H1 (cell line): ENCODE data around the gene PHAX. TPM values are rescaled to one million over a fixed set of nuclear protein-coding genes. Genes with fewer than 3 reads are reported as not detected.
A peak's percentile ranks its signal among the peaks of the same experiment; 100 is the strongest.

ENCODE experiments used
- CTCF ChIA-PET: fragments of 300-600 bp; sonication (Branson Sonifier 250); formaldehyde crosslinking; loops from one replicate; lab custom pipeline; 2021; ENCODE audit not compliant: partially characterized antibody; lab: Charles Lee
- POLR2A ChIA-PET: fragments of 300-600 bp; sonication (Branson Sonifier 250); formaldehyde crosslinking; loops from one replicate; lab custom pipeline; 2021; ENCODE audit warnings: inconsistent platforms; ENCODE audit not compliant: partially characterized antibody; lab: Charles Lee
- DNase-seq, 2 experiments: peaks; one replicate each; pipeline versions ENCODE4 v3.0.0 to v3.0.0-alpha.2; 2010 to 2022; ENCODE audit warnings: low spot score in 2 of 2, low read depth in 1 of 2, mixed read lengths in 1 of 2
- FAIRE-seq: peaks from 2 replicates; lab custom pipeline; 2011; peaks lifted over from hg19 to GRCh38; lab: Jason Lieb, UNC
- H2AFZ ChIP-seq: 2 replicates; pipeline ENCODE4 v1.8.1; 2012; ENCODE audit warnings: low read length, inconsistent platforms
- H2AK5ac ChIP-seq: 2 replicates; pipeline ENCODE4 v1.6.1; 2013; ENCODE audit warnings: low read depth, low read length
- H2BK120ac ChIP-seq: replicated peaks from 2 replicates; pipeline ENCODE3; 2013; ENCODE audit warnings: low read depth, low read length, inconsistent platforms
- H2BK12ac ChIP-seq: 2 replicates; pipeline ENCODE4 v1.6.1; 2013; ENCODE audit warnings: low read depth, low read length
- H2BK15ac ChIP-seq: 2 replicates; pipeline ENCODE4 v1.6.1; 2013; ENCODE audit warnings: low read length
- H2BK20ac ChIP-seq: 2 replicates; pipeline ENCODE4 v1.6.1; 2013; ENCODE audit warnings: low read length
- H2BK5ac ChIP-seq: 2 replicates; pipeline ENCODE4 v1.6.1; 2013; ENCODE audit warnings: low read depth, low read length
- H3K14ac ChIP-seq: 2 replicates; pipeline ENCODE4 v1.6.1; 2013; ENCODE audit warnings: inconsistent platforms; ENCODE audit not compliant: insufficient read length
- H3K18ac ChIP-seq: 2 replicates; pipeline ENCODE4 v1.6.1; 2013; ENCODE audit warnings: low read length; ENCODE audit errors: extremely low read depth
- H3K23ac ChIP-seq: 2 replicates; pipeline ENCODE4 v1.6.1; 2013; ENCODE audit warnings: inconsistent platforms; ENCODE audit not compliant: insufficient read length
- H3K23me2 ChIP-seq: 2 replicates; pipeline ENCODE4 v1.6.1; 2013; ENCODE audit warnings: low read depth, low read length
- H3K27ac ChIP-seq: 2 replicates; pipeline ENCODE4 v1.6.1; 2011; ENCODE audit warnings: low read depth, low read length, inconsistent platforms
- H3K27me3 ChIP-seq, 4 experiments: replicated peaks in 1 of 4; 1 replicate in 1 of 4; 2 replicates in 3 of 4; pipeline versions ENCODE4 v1.6.1 to v1.8.1; 2011 to 2013; ENCODE audit warnings: low read length in 3 of 4, mild to moderate bottlenecking in 3 of 4, inconsistent platforms in 2 of 4, mixed read lengths in 2 of 4, moderate library complexity in 1 of 4; ENCODE audit not compliant: control insufficient read depth in 3 of 4, insufficient read depth in 3 of 4; ENCODE audit errors: extremely low read depth in 1 of 4
- H3K36me3 ChIP-seq, 4 experiments: 2 replicates each; pipeline versions ENCODE4 v1.6.1 to v1.8.1; 2011 to 2013; ENCODE audit warnings: mild to moderate bottlenecking in 4 of 4, low read length in 3 of 4, moderate library complexity in 2 of 4, control low read depth in 1 of 4, inconsistent platforms in 1 of 4; ENCODE audit not compliant: insufficient read depth in 4 of 4, control insufficient read depth in 2 of 4
- H3K4ac ChIP-seq: replicated peaks from 2 replicates; pipeline ENCODE3; 2013; ENCODE audit warnings: low read length, low read depth, mixed read lengths, inconsistent platforms; ENCODE audit not compliant: insufficient read length
- H3K4me1 ChIP-seq, 4 experiments: replicated peaks in 1 of 4; 1 replicate in 1 of 4; 2 replicates in 3 of 4; pipeline versions ENCODE4 v1.6.1 to v1.8.1; 2011 to 2013; ENCODE audit warnings: low read length in 3 of 4, inconsistent platforms in 2 of 4, mixed read lengths in 1 of 4; ENCODE audit not compliant: insufficient read depth in 4 of 4, control insufficient read depth in 3 of 4
- H3K4me2 ChIP-seq, 2 experiments: 2 replicates each; pipeline versions ENCODE4 v1.6.1 to v1.8.1; 2011 to 2013; ENCODE audit warnings: low read depth in 2 of 2, low read length in 2 of 2, control low read depth in 1 of 2, inconsistent platforms in 1 of 2, mild to moderate bottlenecking in 1 of 2; ENCODE audit not compliant: insufficient read depth in 1 of 2
- H3K4me3 ChIP-seq, 4 experiments: fragments of 200-600, 300-600 bp in 1 of 4; sonication (generic), shearing (Covaris generic), sonication (Bioruptor Twin) in 1 of 4; 2 replicates each; pipeline versions ENCODE4 v1.5.1 to v1.8.1; 2011 to 2016; ENCODE audit warnings: low read length in 4 of 4, low read depth in 3 of 4, control low read depth in 2 of 4, inconsistent platforms in 2 of 4, mild to moderate bottlenecking in 2 of 4, mixed read lengths in 1 of 4, moderate library complexity in 1 of 4; ENCODE audit not compliant: insufficient read depth in 2 of 4; ENCODE audit errors: extremely low read depth in 1 of 4
- H3K56ac ChIP-seq: replicated peaks from 2 replicates; pipeline ENCODE3; 2013; ENCODE audit warnings: low read depth, mild to moderate bottlenecking, mixed read lengths, low read length, inconsistent platforms; ENCODE audit not compliant: insufficient read length
- H3K79me1 ChIP-seq: 2 replicates; pipeline ENCODE4 v1.6.1; 2013; ENCODE audit warnings: low read depth, low read length, control low read depth
- H3K79me2 ChIP-seq, 2 experiments: 2 replicates each; pipeline versions ENCODE4 v1.6.1 to v1.8.1; 2012 to 2013; ENCODE audit warnings: low read length in 2 of 2, mild to moderate bottlenecking in 2 of 2, inconsistent platforms in 1 of 2; ENCODE audit not compliant: insufficient read depth in 2 of 2, control insufficient read depth in 1 of 2
- H3K9ac ChIP-seq, 4 experiments: replicated peaks in 1 of 4; 1 replicate in 1 of 4; 2 replicates in 3 of 4; pipeline versions ENCODE4 v1.6.1 to v1.8.1; 2011 to 2013; ENCODE audit warnings: low read depth in 3 of 4, low read length in 3 of 4, control low read depth in 2 of 4, mild to moderate bottlenecking in 2 of 4, moderate library complexity in 2 of 4, inconsistent platforms in 1 of 4; ENCODE audit errors: extremely low read depth in 1 of 4
- H3K9me3 ChIP-seq, 2 experiments: 2 replicates each; pipeline versions ENCODE4 v1.6.1 to v1.8.1; 2012 to 2013; ENCODE audit warnings: mild to moderate bottlenecking in 2 of 2, moderate library complexity in 2 of 2, control low read depth in 1 of 2, inconsistent platforms in 1 of 2, low read depth in 1 of 2, low read length in 1 of 2, mixed read lengths in 1 of 2; ENCODE audit not compliant: insufficient read depth in 2 of 2
- H4K20me1 ChIP-seq, 2 experiments: replicated peaks in 1 of 2; 2 replicates each; pipeline versions ENCODE3 to v1.8.1; 2011 to 2013; ENCODE audit warnings: inconsistent platforms in 2 of 2, low read length in 2 of 2, mild to moderate bottlenecking in 1 of 2; ENCODE audit not compliant: insufficient read depth in 2 of 2, control insufficient read depth in 1 of 2
- H4K5ac ChIP-seq: 2 replicates; pipeline ENCODE4 v1.6.1; 2013; ENCODE audit warnings: low read length, low read depth, mixed read lengths, inconsistent platforms; ENCODE audit not compliant: insufficient read length
- H4K8ac ChIP-seq: 2 replicates; pipeline ENCODE4 v1.8.0; 2013; ENCODE audit warnings: mild to moderate bottlenecking, moderate library complexity, low read length, inconsistent platforms; ENCODE audit not compliant: insufficient read depth; ENCODE audit errors: extremely low read depth
- H4K91ac ChIP-seq: replicated peaks from 2 replicates; pipeline ENCODE3; 2013; ENCODE audit warnings: low read length, mixed read lengths, inconsistent platforms; ENCODE audit not compliant: insufficient read length
- RBBP5 ChIP-seq: IDR thresholded peaks from 2 replicates; pipeline ENCODE4 v1.7.1; 2012; ENCODE audit warnings: low read depth, mild to moderate bottlenecking, inconsistent platforms, low read length, moderate library complexity, borderline replicate concordance
- YY1 ChIP-seq: IDR thresholded peaks from 2 replicates; pipeline ENCODE4 v1.6.1; 2011; ENCODE audit warnings: low read depth, mild to moderate bottlenecking, low read length
- WGBS, 2 experiments: shearing (Covaris generic) in 1 of 2; methylation state at CpG; one replicate each; pipeline versions ENCODE4 v1.1.6 to v1.1.7; 2013 to 2015; ENCODE audit warnings: low lambda C conversion rate in 2 of 2, mixed read lengths in 2 of 2, inconsistent platforms in 1 of 2, low coverage in 1 of 2, missing lambda C conversion rate in 1 of 2; ENCODE audit not compliant: insufficient replicate concordance in 2 of 2, insufficient coverage in 1 of 2, insufficient read length in 1 of 2; ENCODE audit errors: extremely low coverage in 1 of 2, missing lambda C conversion rate in 1 of 2; 5-methylcytosine and 5-hydroxymethylcytosine counted together
- polyA plus RNA-seq, 7 experiments: library from polyadenylated mRNA; depleted of rRNA in 3 of 7; stranded (reverse) in 5 of 7; unstranded in 2 of 7; fragments of >200 nt in 5 of 7; fragments of 200-250 nt in 2 of 7; gene quantifications; 1 replicate in 5 of 7; 2 replicates in 1 of 7; 4 replicates in 1 of 7; pipeline versions ENCODE4 v1.2.1 to v1.2.3, GENCODE V29; 2011 to 2013; ENCODE audit warnings: missing spikeins in 2 of 7, mixed read lengths in 2 of 7
- total RNA-seq: library from RNA; stranded (reverse); fragmentation: NEBNext Ultra II Directional; extraction: Animal tissue kit (Norgen Biotek cat#: 25700); gene quantifications from 2 replicates; pipeline ENCODE4 v1.2.1, GENCODE V29; 2021

Gene PHAX
- total and polyA plus RNA-seq, 2 of the 8 experiments (the other 6 are each of a cell fraction or from before 2014, with no cell fraction given): 32.1 to 59.5 TPM

DNA sequence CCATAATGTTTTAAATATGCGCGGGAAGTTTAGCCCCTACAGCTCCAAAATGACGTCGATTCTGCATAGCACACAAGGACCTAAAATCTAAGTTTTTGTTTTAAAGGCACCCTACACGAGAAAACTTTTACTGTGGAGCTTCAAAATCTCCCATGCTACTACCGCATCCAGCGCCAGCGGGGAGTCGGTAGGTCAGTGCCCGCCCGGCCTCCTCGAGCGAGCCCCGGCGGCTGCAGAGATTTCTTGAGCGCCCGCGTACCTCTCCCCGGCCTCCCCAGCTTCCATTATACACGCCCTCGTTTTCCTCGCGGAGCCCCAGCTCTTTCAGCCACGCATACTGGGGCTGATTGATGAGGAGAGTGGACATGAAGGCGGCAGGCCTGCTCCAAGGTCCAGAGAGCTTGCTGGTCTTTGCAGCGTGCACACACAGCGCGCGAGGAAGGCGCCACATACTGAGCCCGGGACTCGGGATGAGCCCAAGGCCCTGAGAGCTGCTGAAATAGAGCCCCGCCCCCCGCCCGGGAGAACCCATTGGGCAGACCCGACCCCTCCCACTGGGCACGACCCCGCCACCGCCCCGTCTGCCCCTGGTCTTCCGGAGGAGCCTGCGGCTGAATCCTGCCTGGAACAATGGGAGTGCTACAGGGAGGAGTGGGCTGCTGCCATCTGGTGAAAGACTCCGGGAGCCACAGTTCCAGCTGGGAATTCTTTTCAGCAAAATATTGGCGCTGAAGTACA is 5.8 kb upstream of the PHAX start, which contains the start of gene ALDH7A1:
ALDH7A1 (minus strand) TSS at position 472 of the 738 bp plus-strand sequence; CDS start at position 451, 21 bp downstream.
- Histone ChIP-seq H3K23ac (peak within 1 kb of the TSS; percentile 92), H4K8ac (peak within 1 kb of the TSS; percentile 94; the same call in 1 of the 2 replicates), H3K18ac (peak within 1 kb of the TSS; percentile 96), H3K23me2 (peaks cover 7% of the 10 kb centered on the region), H3K36me3 (peaks cover 0 to 25% (median 4%) of the 10 kb centered on the region in 4 experiments; a peak in 4 of 8 replicates), H3K9me3 (peaks cover 0 to 2% of the 10 kb centered on the region in 2 experiments; a peak in 1 of 4 replicates), H2AFZ (peak within 1 kb of the TSS; percentile 99), H2BK20ac (peak within 1 kb of the TSS; percentile 68), H3K4ac (peak within 1 kb of the TSS; percentile 92), H3K14ac (no peak within 1 kb of the TSS), H3K56ac (peak within 1 kb of the TSS; percentile 80), H4K91ac (peak within 1 kb of the TSS; percentile 96), H3K79me2 (peaks cover 6 to 32% of the 10 kb centered on the region in 2 experiments), H3K4me1 (peaks cover 0 to 14% (median 3%) of the 10 kb centered on the region in 4 experiments; a peak in 3 of 7 replicates), H3K4me3 (peak within 1 kb of the TSS; percentile 79 to 98 (median 86)), H3K79me1 (no peaks in the 10 kb centered on the region; the same call in 1 of the 2 replicates), H2AK5ac (0 out of 2 replicates have a peak within 1 kb of the TSS, but pooled peaks have one; percentile 6), H3K27ac (peak within 1 kb of the TSS; percentile 89), H2BK15ac (peak within 1 kb of the TSS; percentile 34; the same call in 1 of the 2 replicates), H4K5ac (peak within 1 kb of the TSS; percentile 98), H2BK12ac (peak within 1 kb of the TSS; percentile 95; the same call in 1 of the 2 replicates), H3K27me3 (no peaks in the 10 kb centered on the region), H3K4me2 (peak within 1 kb of the TSS; percentile 89 to 90), H3K9ac (peak within 1 kb of the TSS; percentile 73 to 96 (median 88)), H2BK120ac (peak within 1 kb of the TSS; percentile 13), H4K20me1 (peaks cover 2 to 5% of the 10 kb centered on the region in 2 experiments), H2BK5ac (peak within 1 kb of the TSS; percentile 98)
- POLR2A ChIA-PET: interaction anchor here (0.6 to 4.7 kb wide), 23 partner anchors 9 to 488 kb away, joined by 3 to 23 read pairs (median 5); partner anchors contain the start of gene LMNB1
- FAIRE-seq (peak; percentile 28), DNase-seq (peak; percentile 88 to 96)
- 2% methylated on average over 32 of the region's 44 CpGs; no CpG with 5 or more reads in 1 of the 2 experiments for WGBS, 2 experiments
- CTCF ChIA-PET: interaction anchor here (0.6 to 2.4 kb wide), 15 partner anchors 9 to 325 kb away, joined by 3 to 12 read pairs (median 3); no protein-coding TSS in a partner anchor
- TF ChIP-seq RBBP5 (no peak), YY1 (no peak)
